Measurements from ENCODE around the gene RDH14.

RDH14 gene

GRCh38 chr2:18599509-18600254, 39.2 kb upstream of the RDH14 start:
- TF ChIP-seq CTCF (IDR thresholded peaks at IDR 0.05; ENCODE audit: low read depth, low read length), result no peak
- no peak overlapping the region for H3K4me3 ChIP-seq (ENCODE audit: low read depth, low read length)

- no peak overlapping the region for H3K4me3 ChIP-seq (ENCODE audit: low read depth, low read length)
- TF ChIP-seq CTCF (IDR thresholded peaks at IDR 0.05; ENCODE audit: low read depth, low read length), result no peak
These were observed 38.5 kb upstream of the RDH14 start for GRCh38 chr2:18598848-18599484.

GRCh38 chr2:18597618-18598017, 37.2 kb upstream of the RDH14 start:
- TF ChIP-seq CTCF (IDR thresholded peaks at IDR 0.05; ENCODE audit: low read depth, low read length), result no peak

GRCh38 chr2:18596993-18597392, 36.5 kb upstream of the RDH14 start:
- no peak overlapping the region for H3K4me3 ChIP-seq (ENCODE audit: low read depth, low read length)
- no peak for TF ChIP-seq CTCF (IDR thresholded peaks at IDR 0.05; ENCODE audit: low read depth, low read length)

More at GRCh38 chr2:18597618-18598017, 37.2 kb upstream of the RDH14 start:
- no peak overlapping the region for H3K4me3 ChIP-seq (ENCODE audit: low read depth, low read length)

- no peak for TF ChIP-seq CTCF (IDR thresholded peaks at IDR 0.05; ENCODE audit: low read depth, low read length)
These were observed 33.0 kb upstream of the RDH14 start for GRCh38 chr2:18593496-18593895.

GRCh38 chr2:18592372-18592771, 31.9 kb upstream of the RDH14 start:
- TF ChIP-seq CTCF (IDR thresholded peaks at IDR 0.05; ENCODE audit: low read depth, low read length), result no peak
- no peak overlapping the region for H3K4me3 ChIP-seq (ENCODE audit: low read depth, low read length)

More at GRCh38 chr2:18593496-18593895, 33.0 kb upstream of the RDH14 start:
- no peak overlapping the region for H3K4me3 ChIP-seq (ENCODE audit: low read depth, low read length)

GRCh38 chr2:18589354-18589753, 28.9 kb upstream of the RDH14 start, which contains the start of gene NT5C1B:
Gene NT5C1B (minus strand): TSS chr2:18589569. CDS start chr2:18589468, 101 bp downstream.
- H3K4me3 ChIP-seq (ENCODE audit: low read depth, low read length), result no peak within 1 kb of the TSS
- TF ChIP-seq CTCF (IDR thresholded peaks at IDR 0.05; ENCODE audit: low read depth, low read length), result no peak
